ENCODE results near the gene OTOP2.
"Not testable (repeated sequence)": the region's sequence is repeated elsewhere in the genome, so short reads cannot be mapped to it uniquely, and the experiment has no call there.

OTOP2 gene

DNA sequence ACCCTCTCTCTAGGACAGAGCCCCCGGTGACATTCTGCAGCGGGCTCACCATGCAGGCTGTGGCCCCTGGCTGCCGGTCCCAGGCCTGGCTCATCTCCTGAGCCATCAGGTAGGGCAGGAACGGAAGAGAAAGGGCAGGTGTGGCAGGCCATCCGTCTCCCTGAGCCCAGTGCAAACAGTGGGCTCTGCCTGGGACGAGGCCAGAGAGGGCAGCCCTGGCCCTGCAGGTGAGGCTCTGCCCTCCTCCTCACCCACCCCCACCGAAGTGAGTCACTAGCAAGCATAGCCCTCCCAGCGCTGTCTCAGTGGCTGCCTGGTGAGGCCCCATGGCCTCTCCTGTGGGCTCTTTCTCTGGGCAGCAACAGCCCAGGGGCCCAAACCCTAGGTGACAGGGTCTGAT is 26.1 kb downstream of the OTOP2 start:
- no peak for DNase-seq (ENCODE audit: low read depth in 1 of 2, low spot score in 1 of 2)

DNA sequence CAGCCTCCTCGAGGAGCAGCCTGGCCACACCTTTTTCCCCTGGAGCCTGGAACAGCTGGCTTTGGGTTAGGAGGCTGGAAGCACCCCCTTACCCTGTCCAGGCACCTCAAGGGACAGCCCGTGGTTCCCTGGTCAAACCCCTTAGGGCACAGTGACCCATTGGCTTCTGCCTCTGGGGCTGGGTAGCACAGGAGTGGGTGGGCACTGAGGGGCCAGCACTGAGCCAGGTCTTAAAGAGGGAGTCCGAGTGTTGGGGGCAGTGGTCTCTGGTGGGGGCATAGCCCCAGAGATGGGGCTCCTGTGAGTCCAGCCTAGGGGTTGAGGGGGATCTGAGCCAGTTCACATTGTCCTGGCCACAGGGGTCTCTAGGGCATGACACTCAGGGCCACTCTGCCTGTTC is 27.0 kb downstream of the OTOP2 start:
- no peak for DNase-seq (ENCODE audit: low read depth in 1 of 2, low spot score in 1 of 2)

DNA sequence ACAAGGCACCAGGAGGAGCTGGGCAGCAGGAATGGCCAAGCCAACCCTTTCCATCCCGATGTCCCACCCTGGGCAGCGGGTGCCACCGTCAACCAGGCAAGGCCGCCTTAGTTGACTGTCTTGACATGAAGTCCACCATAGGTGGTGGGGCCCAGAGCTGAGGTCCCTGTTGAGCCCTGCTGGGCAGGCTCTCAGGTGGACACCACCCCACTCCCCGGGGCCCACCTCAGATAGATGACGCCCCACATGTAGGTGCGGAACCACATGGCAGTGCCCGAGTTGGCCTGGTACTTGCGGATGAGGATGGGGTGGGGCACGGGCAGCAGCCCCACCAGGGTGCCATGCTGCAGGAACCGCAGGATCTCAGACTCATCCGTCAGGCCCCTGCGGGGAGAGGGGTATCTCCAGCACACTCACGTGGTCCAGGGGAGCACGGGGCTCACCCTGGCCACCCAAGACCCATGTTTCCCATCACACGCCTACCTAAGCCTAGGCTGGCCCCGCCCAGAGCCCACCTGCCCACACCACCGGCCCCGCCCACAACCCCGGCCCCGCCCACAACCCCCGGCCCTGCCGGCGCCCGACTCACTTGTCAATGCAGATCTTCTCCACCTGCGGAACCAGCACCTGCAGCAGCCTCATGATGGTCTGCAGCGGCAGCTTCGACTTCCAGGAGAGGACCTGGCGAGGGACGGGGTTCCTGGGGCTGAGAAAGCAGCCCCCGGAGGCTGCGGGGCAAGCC is 27.8 kb downstream of the OTOP2 start:
- no peak for DNase-seq (ENCODE audit: low read depth in 1 of 2, low spot score in 1 of 2)

DNA sequence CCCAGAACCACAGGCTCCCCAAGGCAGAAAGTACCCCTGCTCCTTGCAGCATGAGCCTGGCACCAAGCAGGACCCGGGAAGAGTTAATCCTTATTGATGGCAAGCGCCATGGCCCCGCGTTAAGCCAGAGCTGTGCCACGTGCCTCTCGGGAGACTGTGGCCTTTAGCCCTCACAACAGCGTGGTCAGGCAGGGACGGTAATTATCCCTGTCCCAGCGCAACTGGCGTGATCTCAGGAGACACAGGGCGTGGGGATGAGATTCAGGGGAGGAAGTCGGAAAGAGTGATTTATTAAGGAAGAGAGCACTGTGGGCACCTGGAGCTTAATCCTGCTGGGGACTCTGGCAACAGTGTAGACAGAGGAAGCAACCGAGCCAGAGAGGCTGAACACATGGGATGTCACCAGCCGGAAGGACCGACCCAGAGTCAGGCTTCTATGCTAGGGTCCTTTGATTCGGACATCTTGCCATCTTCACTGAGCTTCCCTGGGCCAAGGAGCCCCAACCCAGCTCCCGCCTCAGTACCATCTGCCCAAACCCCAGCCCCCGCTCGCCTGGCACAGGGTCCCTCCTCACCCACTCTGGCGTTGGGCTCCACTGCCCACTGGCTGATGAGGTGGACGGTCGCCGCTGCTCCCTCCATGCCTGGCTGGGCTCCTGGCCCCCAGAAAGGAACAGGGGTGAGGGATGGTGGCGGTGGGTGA is 28.5 kb downstream of the OTOP2 start:
- no peak for DNase-seq (ENCODE audit: low read depth in 1 of 2, low spot score in 1 of 2)

DNA sequence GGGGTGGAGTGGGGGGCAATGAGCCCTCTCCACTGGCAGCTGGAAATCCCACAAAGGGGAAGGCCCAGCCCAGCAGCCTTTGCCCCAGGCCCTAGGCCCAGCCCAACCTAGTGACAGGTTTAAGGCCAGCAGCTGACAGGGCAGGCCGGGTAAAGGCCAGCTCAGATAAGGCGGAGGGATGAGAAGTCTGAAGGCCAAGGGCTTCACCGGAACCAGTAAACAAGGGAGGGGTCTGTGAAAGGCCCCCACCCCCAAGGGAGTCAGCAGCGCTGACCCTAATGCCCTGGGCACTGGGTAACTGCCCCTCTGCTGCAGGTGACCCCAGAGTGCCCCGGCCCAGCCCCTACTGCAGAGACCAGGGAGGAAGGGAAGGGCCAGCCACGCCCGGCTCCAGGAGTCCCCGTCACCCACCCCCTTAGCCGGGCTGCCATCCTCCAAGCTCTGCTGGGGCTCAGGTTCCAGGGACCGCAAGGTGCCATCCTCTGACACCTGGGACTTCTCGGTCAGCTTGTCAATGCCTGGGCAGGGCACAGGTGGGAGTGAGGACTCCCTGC is 29.1 kb downstream of the OTOP2 start:
- DNase-seq (ENCODE audit: low read depth in 1 of 2, low spot score in 1 of 2), result no peak

DNA sequence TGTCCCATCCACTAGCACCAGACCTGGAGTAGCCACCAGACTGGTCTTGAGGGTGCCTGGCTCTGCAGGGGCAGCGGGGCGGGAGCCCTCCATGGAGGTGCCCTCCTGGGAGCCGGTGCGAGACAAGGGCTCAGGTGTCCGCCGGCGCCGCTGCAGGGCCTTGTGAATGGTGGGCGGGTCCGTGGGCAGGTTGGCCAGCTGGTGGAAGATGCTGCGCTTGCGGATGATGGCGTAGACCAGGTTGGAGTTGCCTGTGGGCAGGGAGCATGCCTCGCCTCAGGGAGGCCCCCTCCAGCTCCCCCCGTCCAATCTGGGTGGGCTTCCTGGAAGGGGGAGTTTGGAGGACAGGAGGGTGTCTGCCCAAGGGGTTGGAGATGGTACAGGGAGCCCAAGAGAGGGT is 30.0 kb downstream of the OTOP2 start:
- no peak for DNase-seq (ENCODE audit: low read depth in 1 of 2, low spot score in 1 of 2)

DNA sequence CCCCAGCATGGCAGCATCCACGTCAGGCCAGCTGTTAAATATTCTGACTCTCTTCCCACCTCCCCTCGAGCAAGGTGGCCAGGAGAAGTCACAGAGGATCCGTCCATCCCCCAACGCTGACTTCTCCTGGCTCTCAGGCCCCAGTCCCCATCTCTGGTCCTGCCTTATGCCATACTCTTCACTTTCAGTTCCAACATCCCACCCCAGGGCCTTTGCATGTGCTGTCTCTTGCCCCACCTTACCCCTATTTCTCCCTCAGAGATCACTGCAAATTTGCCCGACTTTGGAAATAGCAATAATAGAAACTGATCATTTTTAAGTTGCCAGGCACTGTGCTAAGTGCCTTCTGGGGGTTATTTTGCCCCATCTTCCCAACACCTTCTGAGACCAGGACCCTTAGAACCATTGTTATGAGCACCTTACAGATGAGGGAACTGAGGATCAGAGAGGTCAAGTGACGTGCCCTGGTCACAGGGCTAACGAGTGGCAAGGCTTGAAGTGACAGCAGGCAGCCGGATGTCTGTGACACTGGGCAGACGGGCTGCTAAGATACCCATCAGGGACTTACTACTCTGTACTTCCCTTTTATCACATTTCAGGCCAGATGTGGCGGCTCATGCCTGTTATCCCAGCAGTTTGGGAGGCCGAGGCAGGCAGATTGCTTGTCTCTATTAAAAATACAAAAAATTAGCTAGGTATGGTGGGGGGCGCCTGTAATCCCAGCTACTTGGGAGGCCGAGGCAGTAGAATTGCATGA is 30.8 kb downstream of the OTOP2 start:
- no peak for DNase-seq (ENCODE audit: low read depth in 1 of 2, low spot score in 1 of 2)

DNA sequence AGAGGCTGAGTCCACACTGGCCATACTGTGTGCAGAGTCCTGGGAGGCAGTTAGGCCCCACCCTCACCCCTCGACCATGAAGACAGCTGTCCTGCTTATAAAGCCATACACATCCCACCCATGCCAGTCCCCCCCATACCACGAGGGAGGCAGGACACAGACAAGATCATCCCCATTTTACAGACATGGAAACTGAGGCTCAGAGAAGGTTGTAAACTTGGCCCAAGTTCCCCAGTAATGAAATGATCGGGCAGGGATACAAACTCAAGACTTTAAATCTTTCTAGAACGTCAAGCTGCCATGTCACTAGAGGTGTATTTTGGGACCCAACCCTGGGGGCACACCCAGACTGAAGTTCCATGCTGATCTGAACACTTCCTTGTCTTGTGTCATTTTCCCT is 32.0 kb downstream of the OTOP2 start:
- no peak for DNase-seq (ENCODE audit: low read depth in 1 of 2, low spot score in 1 of 2)

DNA sequence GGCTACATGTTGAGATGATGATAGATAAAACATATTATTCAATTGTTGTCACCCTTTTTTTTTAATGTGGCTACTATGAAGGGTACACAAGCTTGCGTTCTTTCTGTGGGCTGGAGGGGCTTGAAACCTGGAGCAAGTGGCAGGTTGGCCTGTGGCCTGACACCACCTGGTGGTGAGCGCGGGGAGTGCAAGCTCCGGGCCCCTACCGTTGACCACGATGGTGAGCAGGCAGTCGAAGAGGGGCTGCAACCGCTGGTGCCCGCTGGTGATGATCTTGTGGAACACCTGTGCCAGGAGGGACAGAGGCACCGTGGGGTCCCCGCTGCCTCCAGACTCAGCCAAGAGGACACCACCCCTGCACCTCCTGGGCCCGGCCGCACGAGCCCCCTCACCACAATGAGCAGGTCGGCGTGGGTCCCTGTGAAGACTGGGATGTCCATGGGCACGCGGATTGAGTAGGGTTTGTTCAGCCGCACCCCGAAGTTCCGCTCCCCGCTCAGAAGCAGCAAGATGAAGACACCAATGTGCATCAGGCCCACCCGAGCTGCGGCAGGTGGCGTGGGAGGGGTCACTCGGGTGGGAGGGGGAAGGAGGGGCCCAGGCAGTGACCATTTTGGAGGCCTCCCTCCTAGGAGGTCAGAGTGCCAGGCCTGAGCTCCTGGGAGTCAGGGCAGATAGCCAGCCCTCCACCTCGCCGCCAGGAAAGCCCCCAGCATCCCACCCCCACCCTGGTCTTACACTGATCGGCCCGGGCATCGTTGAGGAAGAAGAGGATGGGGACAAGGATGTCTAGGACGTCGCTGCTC is 34.1 kb downstream of the OTOP2 start:
- DNase-seq (ENCODE audit: low read depth in 1 of 2, low spot score in 1 of 2), result peak; percentile 58 to 75

DNA sequence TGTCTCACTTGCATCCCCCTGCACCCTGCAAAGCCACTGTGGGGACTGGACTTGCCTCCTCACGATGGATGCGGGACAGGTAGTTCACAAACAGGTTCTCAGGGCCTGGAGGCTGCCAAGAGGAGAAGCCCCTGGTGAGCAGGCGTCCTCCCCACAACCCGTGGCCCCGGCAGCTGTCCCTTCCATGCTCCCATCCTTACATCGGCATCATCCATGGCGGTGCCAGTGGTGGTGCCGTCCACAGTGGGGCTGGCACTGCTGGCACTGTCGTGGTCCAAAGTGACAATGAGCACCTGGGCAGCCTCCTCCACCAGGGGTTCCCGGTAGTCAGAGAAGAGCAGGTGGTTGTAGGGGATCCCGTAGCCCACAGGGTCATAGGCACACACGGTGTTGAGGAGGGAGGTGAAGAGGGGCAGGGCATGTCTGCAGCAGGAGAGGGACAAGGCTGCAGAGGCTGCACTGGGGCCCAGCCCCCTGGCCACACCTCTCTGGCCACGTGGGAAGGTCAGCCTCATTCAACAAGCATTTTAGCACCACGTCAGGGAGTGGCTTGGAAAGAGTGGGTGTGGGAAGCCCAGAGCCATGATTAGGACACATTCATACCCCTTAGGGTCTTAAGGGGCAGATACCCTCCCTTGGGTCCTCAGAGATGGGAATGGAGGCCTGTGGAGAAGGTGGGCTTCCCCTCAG is 35.9 kb downstream of the OTOP2 start:
- no peak for DNase-seq (ENCODE audit: low read depth in 1 of 2, low spot score in 1 of 2)

DNA sequence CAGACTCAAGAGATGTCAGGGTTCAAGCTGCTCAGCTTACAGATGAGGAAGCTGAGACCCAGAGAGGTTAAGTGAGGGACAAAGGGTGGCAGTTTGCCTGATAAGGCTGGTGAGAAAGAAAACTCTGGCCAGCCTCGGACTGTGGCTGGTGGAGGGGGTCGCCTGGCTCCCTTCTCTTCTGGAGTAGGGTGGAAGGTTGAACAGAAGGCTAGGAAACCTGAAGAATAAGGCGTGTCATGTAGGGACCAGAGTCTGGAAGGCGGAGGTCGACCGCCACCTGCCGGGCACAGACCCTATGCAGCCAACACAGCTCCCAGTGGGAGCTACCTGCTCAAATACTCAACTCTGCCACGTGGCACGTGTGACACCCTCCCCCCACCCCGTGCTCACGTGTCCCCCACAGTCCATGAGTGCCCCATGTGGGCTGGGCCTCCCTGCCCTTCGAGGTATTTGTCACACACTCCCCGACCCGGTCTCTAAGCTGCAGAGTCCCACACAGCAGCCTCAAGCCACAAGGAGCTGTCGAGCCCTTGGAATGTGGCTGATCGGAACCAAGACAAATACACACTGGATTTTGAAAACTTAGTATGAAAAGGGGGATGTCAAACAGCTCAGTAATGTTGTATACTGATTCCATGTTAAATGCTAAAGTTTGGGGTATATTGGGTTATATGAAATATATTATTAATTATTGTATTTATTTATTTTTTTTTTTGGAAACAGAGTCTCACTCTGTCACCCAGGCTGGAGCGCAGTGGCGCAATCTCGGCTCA is 36.7 kb downstream of the OTOP2 start:
- DNase-seq (ENCODE audit: low read depth in 1 of 2, low spot score in 1 of 2), result peak in 1 of 2 donors; percentile 33

DNA sequence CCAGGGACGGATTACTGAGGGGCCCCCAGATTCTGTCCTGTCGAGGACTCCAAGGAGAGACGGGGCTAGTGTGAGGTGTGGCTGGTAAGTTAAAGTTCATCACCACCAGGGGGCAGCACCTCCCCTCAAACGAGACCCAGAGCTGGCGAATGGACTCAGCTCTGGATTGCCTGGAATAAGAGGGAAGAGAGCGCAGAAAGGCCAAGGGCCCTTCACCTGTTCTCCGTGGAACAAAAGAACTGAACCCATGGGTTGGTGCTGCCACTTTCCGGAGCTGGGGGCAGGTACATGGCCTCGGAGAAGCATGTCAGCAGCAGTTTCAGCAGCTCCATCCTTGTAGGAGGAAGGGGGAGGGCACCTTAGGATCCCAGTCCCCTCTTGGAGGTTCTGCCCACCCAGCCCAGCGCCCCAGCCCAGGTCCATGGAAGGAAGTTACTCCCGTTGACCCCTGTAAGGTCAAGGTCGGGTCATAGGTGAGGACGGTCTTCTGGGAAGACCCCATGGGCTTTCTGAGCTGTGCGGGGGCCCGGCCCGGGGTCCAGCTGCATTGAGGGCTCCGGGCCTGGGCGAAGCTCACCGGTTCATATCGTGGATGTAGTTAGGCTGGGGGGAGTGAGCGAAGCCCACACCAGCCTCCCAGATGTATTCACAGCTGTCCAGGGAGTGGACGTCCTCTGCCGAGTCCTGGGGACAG is 37.7 kb downstream of the OTOP2 start:
- DNase-seq (ENCODE audit: low read depth in 1 of 2, low spot score in 1 of 2), result peak; percentile 69 to 70

DNA sequence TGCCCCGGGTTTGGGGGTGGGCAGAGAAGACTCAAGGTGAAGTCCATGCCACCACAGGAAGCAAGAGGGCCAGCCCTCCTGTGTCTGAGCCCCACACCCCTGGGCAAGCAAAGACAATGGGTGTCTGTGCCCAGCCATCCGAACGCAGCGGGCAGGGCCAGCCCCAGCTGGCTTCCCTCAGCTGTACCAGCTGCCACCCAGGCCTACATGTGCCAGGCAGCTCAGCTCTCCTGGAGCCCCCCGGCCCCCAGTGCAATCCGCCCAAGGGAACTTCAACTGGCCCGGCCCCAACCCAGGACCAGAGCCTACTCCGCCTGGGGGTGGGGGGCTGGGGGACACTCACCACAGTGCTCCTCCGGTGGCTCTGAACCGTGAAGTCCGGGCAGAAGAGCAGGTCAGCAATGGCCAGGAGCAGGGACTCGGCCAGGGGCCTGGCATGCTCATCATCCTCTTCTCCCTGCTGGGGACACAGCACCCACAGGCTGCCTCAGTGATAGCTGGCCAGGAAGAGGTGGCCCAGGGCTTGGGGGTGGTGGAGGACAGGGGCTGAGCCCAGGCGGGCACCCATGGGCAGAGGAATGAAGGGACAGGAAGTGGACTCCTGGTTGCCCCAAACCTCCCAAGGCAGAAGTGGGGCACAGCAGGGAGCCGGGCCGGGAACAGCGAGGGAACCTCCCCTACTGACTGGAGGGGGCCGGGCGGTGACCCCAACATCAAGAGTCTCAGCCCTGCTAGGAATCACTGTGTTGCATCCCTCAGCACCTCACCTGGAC is 38.7 kb downstream of the OTOP2 start:
- DNase-seq (ENCODE audit: low read depth in 1 of 2, low spot score in 1 of 2), result no peak

DNA sequence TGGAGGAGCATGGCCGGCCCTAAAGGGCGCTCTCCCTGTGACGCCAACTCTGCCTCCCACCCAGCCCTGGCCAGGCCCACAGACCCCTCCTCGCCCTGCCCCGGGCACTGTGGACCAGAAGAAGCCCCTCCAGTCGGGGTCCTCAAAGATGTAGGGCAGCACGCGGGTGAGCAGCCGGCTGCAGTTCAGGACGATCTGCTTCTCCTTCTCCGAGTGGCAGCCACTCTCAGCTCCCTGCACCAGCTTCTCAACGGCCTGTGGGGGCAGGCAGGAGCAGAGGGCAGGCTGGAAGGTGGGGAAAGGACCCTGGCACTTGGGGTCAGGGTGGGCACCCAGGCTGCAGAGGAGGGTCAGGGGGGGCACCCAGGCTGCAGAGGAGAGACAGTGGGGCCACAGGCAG is 39.6 kb downstream of the OTOP2 start:
- no peak for DNase-seq (ENCODE audit: low read depth in 1 of 2, low spot score in 1 of 2)

DNA sequence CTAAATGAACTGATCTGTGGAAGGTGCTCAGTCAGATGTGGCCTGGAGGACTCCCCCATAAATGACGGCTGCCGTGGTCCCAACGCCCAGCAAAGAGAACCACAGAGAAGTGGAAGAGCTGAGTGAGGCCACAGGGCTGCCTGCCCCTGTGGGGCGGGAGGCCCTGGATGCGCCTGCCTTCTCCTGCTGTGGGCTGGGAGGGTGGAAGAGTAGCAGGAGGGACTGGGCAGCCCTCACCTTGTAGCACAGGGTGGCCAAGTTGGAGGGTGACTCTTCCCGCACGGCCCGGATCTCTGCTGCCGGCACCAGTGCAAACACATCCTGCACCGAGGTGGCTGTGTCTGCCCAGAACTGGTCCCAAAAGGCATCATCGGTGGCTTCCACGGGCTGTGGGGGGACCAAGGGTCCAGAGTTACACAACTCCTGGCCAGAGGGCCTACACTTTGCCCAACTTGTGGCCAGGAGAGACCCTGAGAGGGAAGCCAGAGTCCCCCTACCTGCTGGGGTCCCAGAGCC is 40.2 kb downstream of the OTOP2 start:
- DNase-seq (ENCODE audit: low read depth in 1 of 2, low spot score in 1 of 2), result no peak

DNA sequence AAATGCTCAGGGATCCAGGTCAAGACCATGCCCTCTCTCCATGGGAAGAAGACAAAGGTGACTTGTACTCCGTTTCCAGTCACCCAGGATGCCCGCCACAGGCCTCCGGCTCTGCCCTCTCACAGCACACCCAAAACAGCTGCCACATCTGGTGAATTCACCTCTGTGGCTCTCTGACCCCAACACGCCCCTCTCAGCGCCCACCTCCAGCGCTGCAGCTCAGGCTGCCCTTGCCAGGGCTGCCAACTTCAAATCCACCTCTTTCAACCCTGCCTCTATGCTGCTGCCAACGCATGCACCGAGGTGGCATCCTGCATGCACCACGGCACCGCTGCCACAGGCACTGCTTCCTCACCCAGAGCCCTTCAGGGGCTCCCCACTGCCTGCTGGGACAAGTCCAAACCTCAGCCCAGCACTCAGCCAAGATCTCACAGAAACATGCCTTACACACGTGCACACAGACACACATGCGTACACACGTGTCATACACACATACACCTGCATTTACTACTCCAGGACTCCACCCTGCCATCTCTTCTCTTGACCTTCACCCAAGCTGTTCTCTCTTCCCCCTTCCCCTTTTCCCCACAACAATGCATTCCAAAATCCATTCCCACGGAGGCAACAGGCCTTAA is 41.0 kb downstream of the OTOP2 start:
- no peak for DNase-seq (ENCODE audit: low read depth in 1 of 2, low spot score in 1 of 2)

DNA sequence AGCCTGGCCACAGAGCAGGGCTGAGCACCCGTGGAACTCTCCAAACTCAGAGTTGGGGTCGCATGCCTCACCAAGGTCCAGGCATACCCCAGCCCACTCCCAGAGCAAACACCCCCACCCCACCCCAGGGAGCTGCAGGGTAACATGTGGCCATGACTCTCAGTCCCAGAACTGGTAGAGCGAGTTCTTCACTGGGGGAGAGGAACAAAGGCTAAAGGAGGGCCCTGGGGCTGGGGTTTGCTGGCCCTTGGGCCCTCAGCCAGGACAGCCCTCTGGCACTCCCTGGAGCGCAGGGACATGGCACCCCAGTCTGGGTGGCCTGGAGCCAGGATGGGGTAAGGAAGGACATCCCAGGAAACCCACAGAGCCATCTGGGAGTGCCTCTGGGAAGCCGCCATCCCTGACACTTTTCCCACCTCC is 44.3 kb downstream of the OTOP2 start:
- no peak for DNase-seq (ENCODE audit: low read depth in 1 of 2, low spot score in 1 of 2)

DNA sequence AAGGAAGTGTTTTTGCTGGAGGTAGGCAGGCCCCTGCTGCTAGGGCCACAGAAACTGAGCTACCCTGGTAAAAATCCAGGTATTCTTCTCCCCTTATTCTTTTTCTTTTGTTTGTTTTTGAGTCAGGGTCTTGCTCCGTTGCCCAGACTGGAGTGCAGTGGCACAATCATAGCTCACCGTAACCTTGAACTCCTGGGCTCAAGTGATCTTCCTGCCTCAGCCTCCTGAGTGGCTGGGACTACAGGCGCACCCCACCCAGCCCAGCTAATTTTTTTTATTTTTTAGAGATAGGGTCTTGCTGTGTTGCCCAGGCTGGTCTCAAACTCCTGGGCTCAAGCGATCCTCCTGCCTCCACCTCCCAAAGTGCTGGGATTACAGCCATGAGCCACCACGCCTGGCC is 45.4 kb downstream of the OTOP2 start:
- DNase-seq (ENCODE audit: low read depth in 1 of 2, low spot score in 1 of 2), result not testable (repeated sequence)
